DND-41 (cell line): Measurements from ENCODE around the gene DOCK4.

Experiments
- ATAC-seq: fragments of 200-7000 bp; cut with Tn5 transposase; 3 replicates; pipeline ENCODE4 v1.9.1; 2021; ENCODE audit warnings: low read depth; ENCODE audit not compliant: insufficient read depth
- DNase-seq: peaks from one replicate; pipeline ENCODE4 v3.0.0-alpha.2; 2020
- H2AFZ ChIP-seq: 2 replicates; pipeline ENCODE4 v1.6.0; 2012; ENCODE audit warnings: low read depth, low read length
- H3K27ac ChIP-seq: 2 replicates; pipeline ENCODE4 v1.5.1; 2012; ENCODE audit warnings: low read length, inconsistent platforms
- H3K27me3 ChIP-seq: fragments of 200-600 bp; sonication (generic); 2 replicates; pipeline ENCODE4 v1.6.0; 2012; ENCODE audit warnings: low read length, mild to moderate bottlenecking, inconsistent platforms; ENCODE audit not compliant: insufficient read depth, poor library complexity
- H3K36me3 ChIP-seq: 2 replicates; pipeline ENCODE4 v1.5.1; 2012; ENCODE audit warnings: low read length, inconsistent platforms; ENCODE audit not compliant: insufficient read depth
- H3K4me1 ChIP-seq: 2 replicates; pipeline ENCODE4 v1.5.1; 2012; ENCODE audit warnings: mild to moderate bottlenecking, low read length; ENCODE audit not compliant: insufficient read depth
- H3K4me2 ChIP-seq: 2 replicates; pipeline ENCODE4 v1.6.0; 2012; ENCODE audit warnings: mild to moderate bottlenecking, moderate library complexity, low read length, inconsistent platforms; ENCODE audit not compliant: insufficient read depth
- H3K4me3 ChIP-seq, 2 experiments: fragments of 200-600 bp in 1 of 2; shearing (Covaris generic) in 1 of 2; 2 replicates each; pipeline ENCODE4 v1.5.1; 2012 to 2016; ENCODE audit warnings: inconsistent platforms in 2 of 2, low read length in 2 of 2, mild to moderate bottlenecking in 2 of 2, low read depth in 1 of 2, moderate library complexity in 1 of 2
- H3K79me2 ChIP-seq: 2 replicates; pipeline ENCODE4 v1.6.0; 2012; ENCODE audit warnings: low read length, inconsistent platforms; ENCODE audit not compliant: insufficient read depth
- H3K9ac ChIP-seq: 2 replicates; pipeline ENCODE4 v1.6.0; 2012; ENCODE audit warnings: low read depth, mild to moderate bottlenecking, inconsistent platforms, low read length, moderate library complexity
- H3K9me3 ChIP-seq: 2 replicates; pipeline ENCODE4 v1.5.1; 2012; ENCODE audit warnings: low read length, moderate library complexity, mild to moderate bottlenecking, inconsistent platforms; ENCODE audit not compliant: insufficient read depth, severe bottlenecking
- H4K20me1 ChIP-seq: 2 replicates; pipeline ENCODE4 v1.6.0; 2012; ENCODE audit warnings: low read length; ENCODE audit not compliant: insufficient read depth
- EZH2 ChIP-seq: IDR thresholded peaks from 3 replicates; pipeline ENCODE4 v1.6.1; 2012; ENCODE audit warnings: borderline replicate concordance, low read depth, mild to moderate bottlenecking, moderate library complexity, low read length, inconsistent platforms; ENCODE audit not compliant: severe bottlenecking
- TF ChIP-seq, protein P1 (sequence below): IDR thresholded peaks from 2 replicates; pipeline ENCODE4 v1.5.1; 2012; ENCODE audit warnings: borderline replicate concordance, low read length, moderate library complexity, mild to moderate bottlenecking; ENCODE audit not compliant: poor library complexity, severe bottlenecking; ENCODE audit errors: extremely low read depth

Gene DOCK4

DNA sequence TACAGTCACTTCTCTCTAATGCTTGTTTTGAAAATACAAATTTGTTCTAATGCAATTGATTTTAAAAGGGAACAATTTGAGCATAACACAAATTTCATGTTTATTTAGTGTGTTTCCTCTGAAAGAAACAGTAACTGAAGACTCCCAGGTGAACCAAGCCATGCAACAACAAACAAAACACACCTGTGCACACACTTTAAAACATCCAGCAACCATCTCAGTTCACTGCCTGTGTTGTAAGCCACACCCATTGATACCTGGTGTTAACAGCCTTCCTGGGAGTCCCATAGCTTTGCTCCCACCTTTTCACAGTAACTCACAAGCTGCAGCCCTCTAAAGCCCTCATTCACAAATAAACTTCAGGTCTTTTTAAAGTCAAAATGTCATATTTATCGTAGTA lies 89.3 kb downstream of the DOCK4 start:
- ATAC-seq (no peak), DNase-seq (no peak)
- H3K36me3 ChIP-seq: no peaks in the 10 kb centered on the region
- TF ChIP-seq, protein P1, sequence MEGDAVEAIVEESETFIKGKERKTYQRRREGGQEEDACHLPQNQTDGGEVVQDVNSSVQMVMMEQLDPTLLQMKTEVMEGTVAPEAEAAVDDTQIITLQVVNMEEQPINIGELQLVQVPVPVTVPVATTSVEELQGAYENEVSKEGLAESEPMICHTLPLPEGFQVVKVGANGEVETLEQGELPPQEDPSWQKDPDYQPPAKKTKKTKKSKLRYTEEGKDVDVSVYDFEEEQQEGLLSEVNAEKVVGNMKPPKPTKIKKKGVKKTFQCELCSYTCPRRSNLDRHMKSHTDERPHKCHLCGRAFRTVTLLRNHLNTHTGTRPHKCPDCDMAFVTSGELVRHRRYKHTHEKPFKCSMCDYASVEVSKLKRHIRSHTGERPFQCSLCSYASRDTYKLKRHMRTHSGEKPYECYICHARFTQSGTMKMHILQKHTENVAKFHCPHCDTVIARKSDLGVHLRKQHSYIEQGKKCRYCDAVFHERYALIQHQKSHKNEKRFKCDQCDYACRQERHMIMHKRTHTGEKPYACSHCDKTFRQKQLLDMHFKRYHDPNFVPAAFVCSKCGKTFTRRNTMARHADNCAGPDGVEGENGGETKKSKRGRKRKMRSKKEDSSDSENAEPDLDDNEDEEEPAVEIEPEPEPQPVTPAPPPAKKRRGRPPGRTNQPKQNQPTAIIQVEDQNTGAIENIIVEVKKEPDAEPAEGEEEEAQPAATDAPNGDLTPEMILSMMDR: no peak
- no peak for TF ChIP-seq EZH2
- no peak overlapping the region for H3K4me2 ChIP-seq
- H3K27me3 ChIP-seq: no peaks in the 10 kb centered on the region
- H3K79me2 ChIP-seq: no peaks in the 10 kb centered on the region
- H4K20me1 ChIP-seq: no peaks in the 10 kb centered on the region
- H3K4me3 ChIP-seq: no peak overlapping the region
- no peaks in the 10 kb centered on the region for H3K9me3 ChIP-seq
- no peak overlapping the region for H3K27ac ChIP-seq
- no peaks in the 10 kb centered on the region for H3K4me1 ChIP-seq
- H3K9ac ChIP-seq: no peak overlapping the region
- H2AFZ ChIP-seq: no peak overlapping the region

GRCh38 chr7:112116358-112116757 lies 89.8 kb downstream of the DOCK4 start:
- Histone ChIP-seq H4K20me1 (no peaks in the 10 kb centered on the region), H3K4me1 (no peaks in the 10 kb centered on the region), H3K4me2 (no peak overlapping the region), H3K9me3 (no peaks in the 10 kb centered on the region), H3K4me3 (no peak overlapping the region), H3K27ac (no peak overlapping the region), H3K79me2 (no peaks in the 10 kb centered on the region), H3K27me3 (no peaks in the 10 kb centered on the region), H2AFZ (no peak overlapping the region), H3K9ac (no peak overlapping the region), H3K36me3 (no peaks in the 10 kb centered on the region)
- TF ChIP-seq, protein P1: no peak
- no peak for TF ChIP-seq EZH2
- no peak for ATAC-seq
- no peak for DNase-seq

GRCh38 chr7:112115880-112116279 lies 90.3 kb downstream of the DOCK4 start:
- Histone ChIP-seq H3K36me3 (no peaks in the 10 kb centered on the region), H3K9ac (no peak overlapping the region), H3K4me3 (no peak overlapping the region), H4K20me1 (no peaks in the 10 kb centered on the region), H3K27me3 (no peaks in the 10 kb centered on the region), H2AFZ (no peak overlapping the region), H3K9me3 (no peaks in the 10 kb centered on the region), H3K27ac (no peak overlapping the region), H3K4me2 (no peak overlapping the region), H3K4me1 (no peaks in the 10 kb centered on the region), H3K79me2 (no peaks in the 10 kb centered on the region)
- no peak for ATAC-seq
- DNase-seq: no peak
- TF ChIP-seq, protein P1: no peak
- no peak for TF ChIP-seq EZH2

DNA sequence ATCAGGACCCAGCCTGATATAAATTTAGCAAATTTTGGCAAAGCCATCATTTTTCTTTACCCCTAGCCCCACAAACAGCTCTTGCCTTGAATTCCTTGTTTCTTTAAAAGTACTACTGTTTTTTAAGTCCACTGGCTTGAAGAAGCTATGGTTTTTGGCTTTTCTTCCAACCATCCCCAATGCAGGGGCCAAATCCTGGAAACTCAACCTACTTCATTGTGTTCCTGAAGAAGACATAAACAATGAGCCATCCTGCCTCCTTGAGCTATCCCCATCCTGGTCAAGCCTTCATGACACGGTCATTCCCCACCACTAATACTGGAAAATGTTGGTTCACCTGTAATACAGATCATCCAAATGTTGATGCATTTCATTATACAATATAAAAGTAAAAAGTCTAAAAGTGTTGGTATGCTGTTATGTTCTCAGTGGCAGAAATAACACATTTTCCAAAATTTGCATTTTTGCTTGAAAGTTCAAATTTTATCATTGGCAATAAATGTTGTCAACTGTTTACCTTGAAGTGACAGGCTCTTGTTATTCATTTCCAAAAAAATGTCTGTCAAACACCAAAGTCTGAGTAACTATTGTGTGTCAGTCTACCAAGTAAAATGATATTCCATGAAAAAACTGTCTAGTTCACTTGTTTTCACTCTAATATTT lies 92.2 kb downstream of the DOCK4 start:
- TF ChIP-seq EZH2: no peak
- TF ChIP-seq, protein P1: no peak
- H3K27ac ChIP-seq: no peak overlapping the region
- no peak overlapping the region for H2AFZ ChIP-seq
- H4K20me1 ChIP-seq: no peaks in the 10 kb centered on the region
- H3K9me3 ChIP-seq: no peaks in the 10 kb centered on the region
- H3K4me2 ChIP-seq: no peak overlapping the region
- ATAC-seq: no peak
- no peak overlapping the region for H3K4me3 ChIP-seq
- H3K27me3 ChIP-seq: no peaks in the 10 kb centered on the region
- H3K9ac ChIP-seq: no peak overlapping the region
- no peaks in the 10 kb centered on the region for H3K79me2 ChIP-seq
- no peaks in the 10 kb centered on the region for H3K4me1 ChIP-seq
- DNase-seq: no peak
- H3K36me3 ChIP-seq: no peaks in the 10 kb centered on the region
